GM12864 (cell line): ENCODE results near the gene ARHGEF38.
A peak's percentile ranks its signal among the peaks of the same experiment; 100 is the strongest.

ENCODE experiments used
- DNase-seq: peaks from one replicate; pipeline ENCODE4 v3.0.0-alpha.2; 2011; ENCODE audit warnings: low read depth
- H3K4me3 ChIP-seq: 2 replicates; pipeline ENCODE4 v1.5.1; 2011; ENCODE audit warnings: mild to moderate bottlenecking, low read depth, low read length, control low read depth
- CTCF ChIP-seq: IDR thresholded peaks from 2 replicates; pipeline ENCODE4 v1.5.1; 2011; ENCODE audit warnings: low read depth, mild to moderate bottlenecking, moderate library complexity, low read length, control low read depth, inconsistent platforms; ENCODE audit errors: missing control alignments

The ARHGEF38 gene

GRCh38 chr4:105520819-105521790 is 31.3 kb upstream of the ARHGEF38 start:
- no peak overlapping the region for H3K4me3 ChIP-seq
- DNase-seq = peak; percentile 19
- TF ChIP-seq CTCF = peak; percentile 62

GRCh38 chr4:105526656-105527055 is 25.8 kb upstream of the ARHGEF38 start:
- no peak for DNase-seq
- H3K4me3 ChIP-seq = no peak overlapping the region
- no peak for TF ChIP-seq CTCF

GRCh38 chr4:105527081-105527480 is 25.3 kb upstream of the ARHGEF38 start:
- no peak for DNase-seq
- TF ChIP-seq CTCF = no peak
- H3K4me3 ChIP-seq = no peak overlapping the region

- H3K4me3 ChIP-seq = no peak overlapping the region
- DNase-seq = no peak
- no peak for TF ChIP-seq CTCF
Measured at GRCh38 chr4:105536601-105537000, 15.8 kb upstream of the ARHGEF38 start.

- TF ChIP-seq CTCF = no peak
- no peak for DNase-seq
- H3K4me3 ChIP-seq = no peak overlapping the region
Measured at GRCh38 chr4:105541420-105541819, 11.0 kb upstream of the ARHGEF38 start.

- no peak overlapping the region for H3K4me3 ChIP-seq
- no peak for TF ChIP-seq CTCF
- DNase-seq = no peak
Measured at GRCh38 chr4:105542039-105542438, 10.4 kb upstream of the ARHGEF38 start.

GRCh38 chr4:105543346-105543745 is 9.1 kb upstream of the ARHGEF38 start:
- no peak for TF ChIP-seq CTCF
- DNase-seq = no peak
- H3K4me3 ChIP-seq = no peak overlapping the region
